HG02970 (cell line): Measurements from ENCODE around the gene SCN8A.
"Not testable (repeated sequence)": the region's sequence is repeated elsewhere in the genome, so short reads cannot be mapped to it uniquely, and the experiment has no call there.

Experiments
- ATAC-seq: cut with Tn5 transposase; IDR thresholded peaks from one replicate; pipeline ENCODE4 v1.9.1; 2021; ENCODE audit warnings: mild to moderate bottlenecking, moderate library complexity, moderate number of reproducible peaks; ENCODE audit not compliant: unreplicated experiment, low FRiP score

SCN8A gene

GRCh38 chr12:51591016-51591901, at the start of gene SCN8A:
Gene SCN8A, plus strand, starts transcription at chr12:51591233. Its CDS starts 71,585 bp downstream, at chr12:51662818.
- peak; percentile 33 for ATAC-seq

- no peak for ATAC-seq
These were observed 44.9 kb upstream of the SCN8A start for GRCh38 chr12:51546097-51546496.

DNA sequence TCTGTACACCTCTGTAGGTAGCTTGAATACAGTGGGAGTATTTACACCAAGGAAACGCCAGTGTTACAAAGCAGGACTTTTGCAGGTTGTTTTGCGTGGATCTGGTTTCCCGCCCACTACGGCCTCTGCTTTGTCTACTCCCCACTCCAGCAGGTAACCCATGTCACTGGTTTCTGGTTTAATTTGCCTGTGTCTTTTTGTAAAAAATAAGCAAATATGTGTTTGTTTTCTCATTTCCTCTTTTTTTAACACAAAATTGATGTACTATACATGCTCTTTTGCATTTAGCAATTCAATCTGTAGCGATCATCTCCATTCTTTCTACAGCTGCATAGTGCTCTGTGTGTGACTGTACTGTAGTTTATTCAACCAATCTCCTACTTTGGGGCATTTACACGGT, 43.4 kb upstream of the SCN8A start:
- ATAC-seq = no peak

DNA sequence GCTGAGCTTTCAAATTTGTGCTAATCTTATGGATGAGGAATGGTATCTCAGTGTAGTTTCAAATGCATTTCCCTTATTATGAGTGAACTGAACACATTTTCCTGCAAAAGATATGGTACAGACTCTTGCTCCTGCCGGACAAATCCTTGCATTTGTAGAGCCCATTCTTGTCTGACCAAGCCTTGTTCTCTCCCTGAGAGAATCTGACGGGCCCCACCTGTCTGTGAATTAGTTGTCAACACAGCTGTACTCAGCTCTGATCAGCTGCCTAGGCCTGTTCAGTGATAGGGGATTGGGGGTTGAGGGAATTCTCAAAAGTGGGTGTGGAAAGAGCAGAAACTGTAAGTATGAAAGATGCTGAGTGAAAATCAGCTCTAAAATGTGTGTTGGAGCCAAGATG, 42.8 kb upstream of the SCN8A start:
- no peak for ATAC-seq

GRCh38 chr12:51549637-51550036, 41.4 kb upstream of the SCN8A start:
- no peak for ATAC-seq

- ATAC-seq = not testable (repeated sequence)
These were observed 22.6 kb upstream of the SCN8A start for GRCh38 chr12:51568271-51569032.

DNA sequence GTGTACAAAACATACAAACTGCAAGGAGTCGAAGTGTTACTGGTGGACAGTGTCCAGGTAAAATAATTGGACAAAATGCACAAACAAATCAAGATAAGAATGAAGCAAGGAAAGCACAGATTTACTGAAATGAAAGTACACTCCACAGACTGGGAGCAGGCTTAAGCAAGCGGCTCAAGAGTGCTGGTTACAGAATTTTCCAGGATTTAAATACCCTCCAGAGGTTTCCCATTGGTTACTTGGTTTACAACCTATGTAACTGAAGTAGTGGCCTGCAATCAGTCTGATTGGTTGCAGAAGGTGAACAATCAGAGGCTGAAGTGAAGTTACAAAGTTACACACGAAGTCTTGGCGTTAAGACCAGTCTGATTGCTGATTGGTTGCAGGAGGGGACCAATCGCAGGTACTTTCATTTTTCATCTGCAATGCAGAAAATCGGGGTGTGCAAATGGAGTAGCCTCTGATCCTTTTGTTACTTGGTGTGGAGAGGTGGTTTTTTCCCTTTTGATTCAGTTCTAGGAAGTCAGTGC, 11.6 kb upstream of the SCN8A start:
- ATAC-seq = no peak

GRCh38 chr12:51589060-51589459, 2.0 kb upstream of the SCN8A start:
- ATAC-seq = no peak

DNA sequence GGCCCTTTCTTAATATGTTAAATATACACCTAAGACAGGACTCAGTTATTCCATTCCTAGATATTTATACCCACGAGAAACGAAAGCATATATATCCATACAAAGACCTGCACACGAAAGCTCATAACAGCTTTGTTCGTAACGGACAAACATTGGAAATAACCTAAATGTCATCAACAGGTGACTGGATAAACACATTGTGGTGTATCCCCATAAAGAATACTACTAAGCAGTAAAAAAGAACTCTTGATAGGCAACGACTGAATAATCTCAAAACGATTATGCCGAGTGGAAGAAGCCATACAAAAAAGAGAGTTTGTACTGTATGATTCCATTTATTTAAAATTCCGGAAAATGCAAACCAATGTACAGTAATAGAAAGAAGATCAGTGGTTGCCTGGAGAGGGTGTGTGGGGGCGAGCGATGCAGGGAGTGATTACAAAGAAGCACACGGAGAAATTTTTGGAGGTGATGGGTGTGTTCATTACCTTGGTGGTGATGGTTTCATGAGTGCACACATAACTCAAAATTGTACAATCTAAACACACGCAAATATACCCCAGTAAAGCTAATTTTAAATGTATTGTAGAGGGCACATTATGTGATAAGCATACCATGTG, 1.4 kb upstream of the SCN8A start:
- no peak for ATAC-seq

- ATAC-seq = peak; percentile 55
These were observed 552 bp upstream of the SCN8A start for GRCh38 chr12:51590347-51591015.

DNA sequence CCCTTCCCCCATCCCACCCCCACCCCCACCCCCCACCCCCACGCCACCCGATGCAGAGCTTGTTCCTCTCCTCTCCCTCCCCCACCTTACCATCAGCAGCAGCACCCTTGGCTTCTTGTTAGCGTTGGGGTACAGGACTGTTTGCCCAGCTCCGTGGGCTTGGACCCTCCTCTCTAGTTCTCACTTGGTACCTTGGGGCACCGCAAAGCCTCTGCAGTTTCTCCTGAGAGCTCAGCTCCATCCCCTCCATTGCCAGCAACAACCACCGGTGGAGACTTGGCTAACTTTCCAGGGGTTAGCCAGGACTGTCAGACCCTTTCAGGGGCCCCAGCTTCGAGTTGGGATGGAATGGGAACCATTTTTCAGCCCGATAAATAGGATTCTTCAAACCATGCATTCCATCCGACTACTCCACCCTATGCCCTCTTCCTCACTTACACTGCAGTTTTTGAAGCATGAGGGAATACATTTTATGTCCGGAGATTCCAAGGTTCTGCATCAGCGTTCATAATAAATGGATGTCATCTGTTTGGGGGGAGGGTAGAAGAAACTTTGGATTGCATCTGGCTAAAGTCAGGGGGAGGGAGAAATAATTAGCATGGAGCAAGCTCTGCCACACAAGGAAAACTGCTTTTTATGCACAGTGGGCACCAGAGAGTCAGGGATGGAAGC, 1.1 kb downstream of the SCN8A start:
- ATAC-seq = no peak

- ATAC-seq = no peak
These were observed 2.0 kb downstream of the SCN8A start for GRCh38 chr12:51593021-51593420.

- no peak for ATAC-seq
These were observed 2.5 kb downstream of the SCN8A start for GRCh38 chr12:51593539-51593938.

DNA sequence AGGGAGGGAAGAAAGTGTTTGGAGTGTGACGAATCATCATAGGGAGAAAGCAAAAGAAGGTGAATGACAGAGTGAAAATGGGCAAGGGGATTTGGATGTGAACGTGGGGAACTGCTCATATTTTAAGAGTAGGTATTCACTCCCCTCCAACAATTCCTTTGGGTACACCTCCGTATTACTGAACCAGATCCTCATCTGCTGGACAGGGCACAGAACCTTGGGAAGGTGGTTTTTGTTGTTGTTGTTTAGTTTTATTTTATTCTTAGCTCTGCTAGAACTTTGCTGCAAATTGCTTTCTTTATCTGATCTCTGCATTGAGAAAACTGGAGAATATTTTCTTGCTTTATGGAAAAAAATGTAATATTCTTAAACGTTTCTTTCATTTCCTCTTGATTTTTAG, 7.1 kb downstream of the SCN8A start:
- ATAC-seq = no peak

DNA sequence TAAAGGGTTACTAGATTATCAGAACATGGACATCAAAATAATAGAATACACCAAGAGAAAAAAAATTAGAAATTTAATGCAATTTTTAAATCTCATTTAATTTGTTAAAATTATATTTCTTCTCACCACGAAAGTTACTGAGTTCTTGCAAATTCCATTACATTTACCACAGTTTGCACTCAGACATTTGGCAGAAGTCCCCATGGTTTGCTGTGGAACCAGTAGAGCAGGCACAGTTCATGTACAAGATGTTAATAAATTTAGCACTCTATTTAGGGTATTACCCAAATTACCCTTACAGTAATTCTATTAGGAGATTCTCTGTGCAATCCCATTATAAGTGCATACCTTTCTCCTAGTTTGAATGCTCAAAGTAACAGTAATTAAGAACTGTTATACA, 9.7 kb downstream of the SCN8A start:
- no peak for ATAC-seq

DNA sequence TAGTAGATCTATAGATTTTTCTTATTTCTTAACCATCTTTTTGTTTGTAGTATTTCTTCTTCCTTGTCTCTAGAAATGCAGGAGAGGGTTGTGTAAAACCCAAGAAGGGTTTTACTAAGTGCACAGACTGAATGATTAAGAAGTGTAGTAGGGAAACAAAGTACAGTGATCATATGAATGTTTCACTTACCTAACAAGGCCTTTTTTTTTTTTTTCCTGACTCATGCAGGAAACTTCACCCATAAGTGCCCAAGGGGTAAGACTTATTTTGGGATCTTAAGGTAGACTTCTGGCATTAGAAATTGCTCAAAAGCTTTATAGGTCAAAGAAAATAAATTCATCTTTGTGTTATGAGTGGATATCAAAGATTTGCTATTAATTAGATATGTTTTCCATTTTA, 10.2 kb downstream of the SCN8A start:
- no peak for ATAC-seq

DNA sequence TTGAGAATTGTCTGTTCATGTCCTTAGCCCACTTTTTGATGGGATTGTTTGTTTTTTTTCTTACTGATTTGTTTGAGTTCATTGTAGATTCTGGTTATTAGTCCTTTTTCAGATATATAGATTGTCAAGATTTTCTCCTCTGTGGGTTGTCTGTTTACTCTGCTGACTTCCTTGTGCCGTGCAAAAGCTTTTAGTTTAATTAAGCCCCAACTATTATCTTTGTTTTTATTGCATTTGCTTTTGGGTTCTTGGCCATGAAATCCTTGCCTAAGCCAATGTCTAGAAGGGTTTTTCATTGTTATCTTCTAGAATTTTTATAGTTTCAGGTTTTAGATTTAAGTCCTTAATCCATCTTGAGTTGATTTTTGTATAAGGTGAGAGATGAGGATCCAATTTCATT, 14.9 kb downstream of the SCN8A start:
- ATAC-seq = not testable (repeated sequence)

- not testable (repeated sequence) for ATAC-seq
These were observed 16.2 kb downstream of the SCN8A start for GRCh38 chr12:51607197-51607596.

DNA sequence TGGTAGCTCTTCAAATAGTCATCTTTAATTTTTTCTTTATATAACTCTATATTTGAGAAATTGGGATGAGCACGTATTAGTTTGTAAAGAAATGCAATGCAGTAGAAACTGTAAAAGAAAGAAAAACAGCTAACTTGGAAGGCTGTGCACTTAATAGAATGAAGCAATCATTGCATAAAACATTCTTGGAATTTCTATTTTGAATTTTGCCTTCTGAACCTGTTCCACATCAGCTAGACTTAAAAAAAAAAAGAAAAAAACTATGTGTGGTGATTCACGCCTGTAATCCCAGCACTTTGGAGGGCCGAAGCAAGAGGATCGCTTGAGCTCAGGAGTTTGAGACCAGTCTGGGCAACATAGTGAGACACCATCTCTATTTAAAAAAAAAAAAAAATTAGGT, 29.4 kb downstream of the SCN8A start:
- ATAC-seq = no peak
